ENCODE data around the gene DYNLL2.
"Not testable (repeated sequence)": the region's sequence is repeated elsewhere in the genome, so short reads cannot be mapped to it uniquely, and the experiment has no call there.

DYNLL2 gene

DNA sequence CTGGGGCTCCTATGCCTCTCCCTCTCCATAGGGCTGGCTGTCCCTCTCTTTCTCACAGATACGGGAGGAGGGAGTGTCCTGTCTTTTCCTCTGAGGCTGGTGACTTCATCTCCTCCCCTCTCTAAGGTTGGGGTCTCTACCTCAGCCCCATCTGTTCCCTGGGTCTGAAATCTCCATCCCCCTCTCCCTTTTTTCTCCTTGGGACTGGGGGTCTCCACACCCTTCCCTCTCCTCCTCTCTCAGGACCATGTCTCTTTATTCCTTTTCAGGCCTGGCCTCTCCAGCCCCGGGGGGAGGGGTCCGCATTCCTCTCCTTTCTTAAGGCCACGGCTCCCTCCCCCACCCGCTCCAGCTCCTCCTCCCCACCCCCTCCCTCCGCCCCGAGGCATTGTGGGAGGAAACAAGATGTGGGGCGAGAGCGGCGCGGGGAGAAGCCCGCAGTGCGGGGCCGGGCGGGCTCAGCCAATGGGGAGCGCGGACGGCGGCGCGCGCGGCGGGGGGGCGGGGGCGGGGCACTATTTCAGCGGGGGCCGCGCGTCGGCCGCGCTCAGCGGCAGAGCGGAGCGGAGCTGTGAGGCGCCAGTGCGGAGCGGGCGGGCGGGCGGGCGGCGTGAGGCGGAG is at the start of gene DYNLL2:
Gene DYNLL2, plus strand, starts transcription at position 550 of the 621 bp plus-strand sequence. CDS start 3,672 bp downstream, outside the sequence.
- peak; percentile 95 for DNase-seq

DNA sequence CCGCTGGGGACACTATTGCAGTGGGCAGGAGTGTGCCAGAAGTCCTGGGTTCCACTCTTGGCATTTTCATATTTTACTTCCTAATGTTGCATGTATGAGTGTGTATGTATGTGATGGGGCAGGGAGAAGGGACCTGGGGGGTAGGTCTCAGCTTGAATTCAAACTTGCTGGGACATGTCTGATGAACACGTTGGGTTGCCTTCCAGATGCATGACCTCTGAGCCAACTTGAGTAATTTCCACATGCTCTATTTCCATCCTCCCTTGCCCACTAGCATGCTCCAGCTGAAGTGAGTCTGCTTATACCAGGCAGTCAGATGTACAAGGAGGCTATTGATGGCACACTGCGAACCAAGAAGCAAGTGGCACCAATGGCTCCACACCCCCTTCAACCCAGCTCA is 43.2 kb upstream of the DYNLL2 start:
- no peak for DNase-seq

DNA sequence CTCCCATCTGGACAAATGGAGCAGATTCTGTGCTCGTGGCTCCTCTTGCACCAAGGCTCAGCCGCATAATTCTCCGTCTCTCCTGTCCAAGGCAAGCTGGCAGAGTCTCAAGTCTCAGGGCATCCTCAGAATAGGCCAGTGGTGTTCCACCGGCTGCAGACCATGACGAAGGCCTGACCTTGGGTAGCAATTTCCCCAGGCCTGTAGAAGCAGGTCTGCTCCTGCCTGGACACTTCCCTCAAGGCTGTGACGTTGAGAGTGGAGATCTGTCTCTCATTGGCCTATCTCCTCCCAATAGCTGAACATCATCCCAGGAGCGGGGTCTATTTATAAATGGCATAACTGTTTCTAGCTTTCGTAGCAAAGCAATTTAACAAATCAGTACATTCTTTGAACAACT is 42.8 kb upstream of the DYNLL2 start:
- no peak for DNase-seq

DNA sequence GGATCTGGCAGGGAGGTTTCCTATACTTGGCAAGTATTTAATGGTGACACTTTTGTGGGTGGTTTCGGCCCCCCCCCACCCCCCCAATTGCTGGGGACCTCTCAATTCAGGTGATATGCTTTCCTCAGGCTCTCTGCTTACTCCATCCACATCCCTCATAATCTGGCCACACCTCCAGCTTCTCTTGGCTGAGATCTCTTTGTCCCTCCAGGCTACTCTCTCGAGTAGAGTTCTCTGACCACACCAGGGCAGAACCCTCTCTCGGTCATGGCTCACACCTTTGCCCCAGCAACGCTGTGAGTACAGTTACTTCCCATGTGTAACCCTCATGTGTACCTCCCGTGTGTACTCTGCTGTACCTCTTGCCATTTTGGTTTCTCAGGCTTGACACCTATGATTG is 42.1 kb upstream of the DYNLL2 start:
- no peak for DNase-seq

DNA sequence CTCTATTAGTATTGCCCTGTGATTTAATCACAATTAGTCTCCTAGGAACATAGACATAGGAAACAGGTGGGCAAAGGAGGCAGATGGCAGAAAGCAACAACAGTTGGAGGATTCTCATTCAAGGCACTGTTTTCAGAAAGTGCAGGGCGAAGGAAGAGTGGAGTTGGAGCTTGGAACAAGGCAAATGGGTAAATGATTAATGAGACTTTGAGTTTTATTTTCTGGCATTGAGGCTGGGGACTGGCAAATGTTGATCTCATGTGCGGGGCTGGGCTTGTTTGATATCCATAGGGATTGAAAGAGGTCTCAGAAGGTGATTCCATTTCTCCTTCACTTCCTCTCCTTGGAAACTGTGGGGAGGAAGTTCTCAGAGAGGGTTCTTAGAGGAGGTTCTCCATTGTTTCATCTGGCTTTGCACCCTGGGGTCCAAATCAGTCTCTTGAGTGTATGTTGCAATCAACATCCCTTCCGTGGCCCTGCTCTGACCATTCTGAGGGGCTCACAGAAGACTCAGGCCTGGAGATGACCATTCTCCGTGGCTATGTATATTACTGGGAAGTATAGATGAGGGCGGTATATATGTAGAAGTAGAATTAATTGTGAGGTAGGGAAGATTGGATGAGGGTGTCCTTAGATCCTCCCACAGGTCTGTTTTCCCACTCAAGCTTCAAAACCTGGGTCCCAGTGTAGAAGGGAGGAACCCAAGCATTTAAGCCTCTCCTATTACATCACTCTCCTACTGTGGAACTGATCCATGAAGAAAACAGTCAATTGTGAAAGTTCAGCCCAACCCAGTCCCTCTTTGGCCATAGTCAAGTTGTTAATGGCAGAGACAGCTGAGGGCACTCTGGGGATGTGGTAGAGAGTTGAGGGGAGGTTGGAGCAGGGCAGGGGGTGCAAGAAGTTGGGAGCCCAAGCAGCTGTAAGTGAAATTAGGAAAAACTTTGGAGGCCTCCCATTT is 39.7 kb upstream of the DYNLL2 start:
- DNase-seq: no peak

DNA sequence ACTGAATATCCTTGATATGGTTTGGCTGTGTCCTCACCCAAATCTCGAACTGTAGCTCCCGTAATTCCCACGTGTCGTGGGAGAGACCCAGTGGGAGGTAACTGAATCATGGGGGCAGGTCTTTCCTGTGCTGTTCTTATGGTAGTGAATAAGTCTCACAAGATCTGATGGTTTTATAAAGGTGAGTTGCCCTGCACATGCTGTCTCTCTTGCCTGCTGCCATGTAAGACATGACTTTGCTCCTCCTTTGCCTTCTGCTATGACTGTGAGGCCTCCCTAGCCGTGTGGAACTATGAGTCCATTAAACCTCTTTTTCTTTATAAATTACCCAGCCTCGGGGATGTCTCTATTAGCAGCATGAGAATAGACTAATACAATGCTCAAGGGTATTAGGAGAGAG is 39.0 kb upstream of the DYNLL2 start:
- DNase-seq: not testable (repeated sequence)

DNA sequence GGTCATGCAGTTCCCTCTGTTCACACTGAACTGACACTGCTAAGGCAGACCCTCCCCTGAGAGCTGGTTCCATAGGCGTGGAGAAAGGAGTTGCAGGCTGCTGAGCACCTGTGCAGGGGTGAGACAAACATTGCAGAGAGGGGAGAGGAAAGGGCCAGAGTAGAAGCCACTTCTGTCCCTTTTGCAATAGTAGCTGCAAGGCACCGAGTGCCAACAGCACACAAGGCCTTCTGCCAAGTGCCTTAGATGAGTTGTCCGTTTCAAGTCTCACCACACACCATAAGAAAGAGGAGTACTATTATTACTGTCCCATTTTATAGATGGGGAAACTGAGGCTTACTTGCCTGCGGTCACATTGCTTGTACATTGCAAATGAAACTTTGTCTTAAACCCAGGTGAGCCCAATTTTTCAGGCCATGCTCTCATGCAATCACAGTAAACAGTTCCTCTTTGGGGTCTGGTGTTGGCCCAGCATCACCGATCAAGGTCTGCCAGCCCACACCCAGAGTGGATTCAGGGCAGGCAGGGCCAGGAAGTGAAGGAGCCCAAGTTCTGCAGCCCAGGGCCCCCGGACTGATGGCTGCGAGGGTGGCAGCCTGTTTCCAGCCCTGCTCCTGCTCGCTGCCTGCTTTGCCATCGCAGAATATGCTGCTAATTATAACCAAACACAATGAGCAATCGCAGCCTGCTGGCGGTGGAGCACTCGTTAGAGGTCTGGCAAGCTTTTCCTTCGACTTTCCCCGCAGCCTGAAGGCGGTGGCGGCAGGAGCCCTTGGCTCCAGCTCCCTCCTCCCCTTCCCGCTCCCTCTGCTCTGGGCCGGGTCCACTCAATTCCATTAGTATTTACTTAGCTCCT is 36.8 kb upstream of the DYNLL2 start:
- no peak for DNase-seq

DNA sequence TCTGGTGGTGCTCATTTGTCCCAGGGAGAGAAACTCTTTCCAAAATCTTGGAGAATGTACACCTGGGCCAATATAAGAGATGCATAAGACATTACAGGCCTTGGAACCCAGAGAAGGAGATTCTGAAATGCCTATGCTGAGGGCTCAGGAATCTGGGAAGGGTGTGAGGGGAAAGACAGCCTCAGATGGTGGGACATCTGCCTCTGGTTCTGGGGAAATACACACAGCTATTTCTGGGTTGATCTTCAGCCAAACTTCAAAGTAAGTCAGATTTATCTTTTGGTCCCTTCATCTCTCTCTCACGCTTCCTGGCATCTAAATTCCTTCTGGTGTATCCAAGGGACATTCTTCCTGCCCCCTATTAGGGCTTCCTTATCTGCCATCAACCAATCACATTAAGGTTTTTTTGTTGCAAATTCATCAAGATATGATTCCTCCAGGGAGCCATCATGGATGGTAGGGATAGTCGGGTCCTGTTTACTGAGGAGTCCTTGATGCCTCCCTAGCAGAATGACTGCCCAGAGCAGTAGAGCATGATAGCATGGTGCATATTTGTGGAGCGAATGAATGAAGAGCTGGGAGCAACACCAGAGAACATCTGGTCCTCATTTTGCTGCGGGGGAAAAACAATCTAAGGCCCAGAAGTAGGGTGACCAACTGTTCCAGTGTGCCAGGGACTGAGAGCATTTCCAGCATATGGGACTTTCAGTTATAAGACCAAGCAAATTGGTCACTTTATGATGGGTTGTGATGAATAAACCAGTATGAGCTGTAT is 35.7 kb upstream of the DYNLL2 start:
- DNase-seq: no peak

DNA sequence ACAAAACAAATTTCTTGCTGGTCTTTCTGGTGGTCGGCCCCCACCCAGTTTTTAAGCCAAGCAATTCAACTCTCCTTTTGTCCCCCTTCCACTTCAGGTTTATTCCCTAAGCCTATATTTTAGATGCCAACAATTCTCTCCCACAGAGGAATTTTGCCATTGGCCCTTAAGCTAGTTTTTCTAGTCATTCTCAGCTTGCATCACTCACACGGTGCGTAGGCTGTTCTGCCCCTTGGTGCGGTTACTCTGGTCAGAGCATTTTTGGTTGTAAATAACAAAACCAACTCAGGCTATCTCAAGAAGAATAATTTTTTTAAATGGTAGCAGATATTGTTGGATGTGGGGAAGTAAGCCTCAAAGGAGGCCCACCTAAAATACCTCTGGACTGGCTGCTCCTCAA is 33.7 kb upstream of the DYNLL2 start:
- DNase-seq: no peak

DNA sequence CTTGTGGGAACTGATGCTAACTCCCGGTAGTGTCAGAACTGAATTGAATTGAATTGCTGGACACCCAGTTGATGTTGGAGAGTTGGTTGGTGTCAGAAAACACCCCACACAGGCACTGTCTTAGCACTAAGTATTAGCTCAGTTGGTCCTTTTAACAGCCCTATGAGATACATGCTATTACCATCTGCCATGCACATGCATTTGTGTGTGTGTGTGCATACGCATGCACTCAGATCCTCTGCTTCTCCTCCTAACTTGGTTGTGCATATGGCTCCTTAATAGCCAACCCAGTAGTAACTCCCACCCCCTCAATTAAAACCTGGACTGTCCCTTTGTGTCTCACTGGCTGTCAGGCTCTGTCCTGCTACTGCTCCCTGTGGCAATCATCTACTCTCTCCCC is 32.3 kb upstream of the DYNLL2 start:
- no peak for DNase-seq

DNA sequence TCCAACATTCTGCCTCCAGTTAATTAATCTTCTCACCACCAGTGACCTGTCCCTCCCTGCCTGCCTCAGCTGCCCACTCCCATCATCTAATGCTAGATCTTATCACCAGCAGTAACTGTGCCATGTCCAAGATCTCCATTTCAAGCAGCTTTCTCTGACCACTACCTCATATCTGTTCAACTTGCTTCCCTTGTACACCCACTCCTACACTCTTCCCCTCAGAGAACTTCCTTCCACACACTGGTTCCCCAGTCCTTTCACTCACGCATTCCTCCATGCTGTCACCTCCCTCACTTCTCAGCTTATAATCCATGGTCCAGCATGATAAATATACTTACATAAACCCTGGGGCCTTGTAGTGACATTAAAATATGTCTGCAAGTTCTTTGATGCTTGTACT is 31.8 kb upstream of the DYNLL2 start:
- no peak for DNase-seq

DNA sequence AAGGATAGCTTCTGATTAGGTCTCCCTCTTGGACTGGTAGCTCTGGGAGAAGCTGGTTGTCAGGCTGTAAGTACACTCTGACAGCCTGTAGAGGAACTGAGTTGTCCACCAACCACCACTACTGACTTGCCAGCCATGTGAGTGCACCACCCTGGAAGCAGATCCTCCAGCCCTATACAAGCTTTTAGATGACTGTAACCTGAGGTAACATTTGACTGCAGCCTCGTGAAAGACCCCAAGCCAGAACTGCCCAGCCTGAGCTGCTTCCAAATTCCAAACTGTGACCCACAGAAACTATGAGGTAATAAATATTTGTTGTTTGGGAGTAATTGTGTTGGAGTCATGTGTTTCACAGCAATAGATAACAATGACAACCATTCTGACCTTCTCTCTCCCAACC is 30.8 kb upstream of the DYNLL2 start:
- no peak for DNase-seq

DNA sequence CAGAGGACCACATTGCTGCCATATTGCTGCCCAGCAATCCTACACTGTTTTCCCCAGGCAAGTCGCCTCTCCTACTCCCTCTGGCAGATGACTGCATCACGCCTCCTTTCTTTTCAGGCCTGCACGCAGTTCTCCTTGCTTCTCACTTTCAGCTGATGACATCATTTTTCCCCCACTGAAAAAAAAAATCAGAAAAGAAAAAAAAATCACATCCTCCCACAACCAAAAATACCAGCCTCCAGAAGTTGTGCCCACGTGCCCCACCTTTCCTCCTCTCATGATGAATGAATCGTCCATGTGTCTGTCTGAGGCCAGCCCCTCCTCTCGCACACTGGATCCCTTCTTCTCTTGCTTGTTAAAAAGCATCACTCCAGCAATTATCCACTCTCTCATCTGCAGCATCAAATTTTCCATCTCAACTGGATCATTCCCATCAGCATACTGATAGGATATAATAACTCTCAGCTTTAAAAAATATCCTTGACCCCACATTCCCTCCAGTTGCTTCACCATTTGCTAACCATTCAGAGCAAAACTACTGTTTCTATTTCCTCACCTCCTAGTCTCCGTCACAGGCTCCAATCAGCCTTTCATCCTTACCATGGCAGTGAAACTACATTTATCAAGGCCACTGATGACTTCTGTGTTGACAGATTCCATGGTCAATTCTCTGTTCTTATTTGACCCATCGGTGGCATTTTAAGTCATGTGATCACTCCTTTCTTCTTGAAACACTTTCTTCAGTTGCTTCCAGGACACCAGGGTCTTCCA is 30.1 kb upstream of the DYNLL2 start:
- DNase-seq: peak; percentile 13

DNA sequence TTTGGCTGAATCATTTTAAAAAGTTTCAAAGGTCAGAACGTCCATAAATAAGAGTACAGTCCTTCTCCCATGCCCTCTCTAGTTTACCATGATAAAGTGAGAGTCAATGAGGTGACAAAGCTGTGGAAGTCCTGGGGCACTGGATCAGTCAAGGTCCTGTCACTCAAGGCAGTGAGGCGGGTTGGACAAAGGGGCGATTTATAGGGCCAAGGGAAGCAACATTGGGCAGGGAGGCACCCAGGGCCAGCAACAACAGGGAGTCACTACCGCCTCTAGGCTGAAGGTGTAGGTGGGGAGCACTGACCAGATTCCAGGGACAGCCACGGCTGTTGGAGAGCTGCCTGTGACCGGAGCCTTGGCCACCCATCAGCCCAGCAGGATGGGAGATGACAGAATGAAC is 28.6 kb upstream of the DYNLL2 start:
- no peak for DNase-seq

DNA sequence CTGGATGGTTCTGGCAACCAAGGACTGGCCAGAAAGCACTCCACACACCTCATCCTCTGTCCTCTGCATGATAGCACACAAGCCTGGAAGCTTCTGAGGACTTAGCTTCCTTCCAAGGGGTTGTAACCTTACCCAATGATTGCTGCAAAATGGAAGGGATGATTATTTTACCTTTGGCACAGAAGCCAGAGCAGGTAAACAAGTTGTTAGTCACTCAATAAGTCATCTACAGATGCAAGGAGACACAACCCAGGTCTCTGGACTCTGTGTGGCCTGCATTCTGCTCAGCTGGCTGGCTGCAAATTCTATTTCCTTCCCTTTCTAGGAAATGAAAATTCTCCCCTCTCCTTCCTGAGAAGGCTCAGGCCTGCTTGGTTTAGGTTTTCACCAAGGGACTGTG is 26.7 kb upstream of the DYNLL2 start:
- no peak for DNase-seq

DNA sequence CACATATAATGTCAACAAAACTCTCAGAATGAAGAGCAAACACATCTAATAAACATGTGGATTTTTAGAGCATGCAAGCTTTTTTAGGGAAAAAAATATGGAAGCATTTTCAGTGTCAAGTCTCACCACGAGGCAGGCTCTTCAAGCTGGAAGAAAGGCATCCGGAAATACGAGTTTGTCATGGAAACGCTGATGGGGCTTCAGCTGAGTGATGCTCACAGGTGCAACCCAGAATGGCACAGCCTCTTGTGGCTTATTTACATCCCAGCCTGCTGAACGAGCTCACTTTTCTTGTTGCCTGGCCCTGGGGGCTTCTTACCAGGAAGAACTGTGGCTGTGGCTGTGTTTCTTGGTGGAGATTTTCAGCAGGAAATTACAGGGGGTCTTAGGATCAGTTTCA is 24.1 kb upstream of the DYNLL2 start:
- no peak for DNase-seq

DNA sequence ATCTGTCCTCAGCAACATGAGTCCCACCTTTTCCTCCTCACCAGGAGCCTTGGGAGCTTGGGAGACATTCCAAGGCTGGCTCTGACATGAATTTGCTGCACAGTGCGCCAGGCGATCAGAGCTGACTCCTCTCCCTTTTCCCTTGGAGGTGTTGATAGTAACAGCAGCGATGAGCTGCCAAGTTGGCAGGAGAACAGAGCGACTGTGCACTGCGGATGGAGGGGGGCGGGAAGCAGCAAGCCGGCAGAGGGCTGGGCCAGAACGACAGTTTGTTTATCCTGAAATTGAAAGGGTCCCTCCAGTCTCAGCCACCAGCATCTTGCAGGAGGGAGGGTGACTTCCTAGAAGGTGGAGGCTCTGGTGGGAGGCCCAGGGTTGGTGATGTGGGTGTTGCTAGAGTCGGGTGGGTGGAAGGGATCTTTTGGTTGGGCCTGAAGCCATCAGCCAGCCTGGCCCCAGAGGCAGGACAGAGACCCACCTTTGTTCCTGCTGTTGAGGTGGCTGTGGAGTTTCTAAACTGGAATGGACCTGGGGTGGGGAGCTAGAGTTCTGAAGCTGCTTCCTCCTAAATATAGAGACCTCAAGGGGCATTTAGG is 22.5 kb upstream of the DYNLL2 start:
- DNase-seq: no peak

DNA sequence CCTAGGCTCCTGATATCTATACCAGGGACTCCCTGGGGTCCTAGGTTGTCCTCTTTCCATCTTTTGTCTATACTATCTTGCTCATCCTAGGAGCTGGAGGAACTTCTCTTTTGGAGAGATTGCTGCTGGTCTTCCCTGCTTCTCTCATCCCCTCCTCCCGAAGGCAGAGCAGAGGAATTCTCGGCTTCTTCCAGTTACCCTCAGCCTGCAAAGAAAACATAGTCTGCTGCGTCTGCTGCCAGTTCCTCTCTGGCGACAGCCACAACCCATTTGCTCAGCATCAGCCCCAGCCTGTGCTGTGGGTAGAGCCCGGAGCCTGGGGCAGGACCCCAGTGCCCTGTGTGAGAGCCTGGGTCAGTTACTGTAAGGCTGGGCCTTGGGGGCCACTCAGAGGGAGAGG is 21.5 kb upstream of the DYNLL2 start:
- no peak for DNase-seq

DNA sequence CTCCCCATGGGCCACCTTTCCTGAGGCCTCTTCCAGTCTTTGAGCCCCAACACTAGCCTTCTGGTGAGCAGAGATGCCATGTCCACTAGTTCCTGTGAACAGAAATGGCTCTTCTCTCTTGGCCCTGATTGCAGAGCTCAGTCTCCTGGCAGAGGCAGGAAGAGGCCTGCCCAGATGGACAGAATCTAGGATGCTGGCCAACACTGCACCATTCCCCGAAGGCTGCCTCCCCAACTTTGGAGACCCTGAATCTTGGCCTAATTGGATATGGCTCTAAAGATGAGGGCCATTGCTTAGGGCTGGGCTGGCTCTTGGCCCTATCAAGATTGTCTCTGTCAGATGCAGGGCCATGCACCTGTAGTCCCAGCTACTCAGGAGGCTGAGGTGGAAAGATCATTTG is 18.0 kb upstream of the DYNLL2 start:
- DNase-seq: no peak

DNA sequence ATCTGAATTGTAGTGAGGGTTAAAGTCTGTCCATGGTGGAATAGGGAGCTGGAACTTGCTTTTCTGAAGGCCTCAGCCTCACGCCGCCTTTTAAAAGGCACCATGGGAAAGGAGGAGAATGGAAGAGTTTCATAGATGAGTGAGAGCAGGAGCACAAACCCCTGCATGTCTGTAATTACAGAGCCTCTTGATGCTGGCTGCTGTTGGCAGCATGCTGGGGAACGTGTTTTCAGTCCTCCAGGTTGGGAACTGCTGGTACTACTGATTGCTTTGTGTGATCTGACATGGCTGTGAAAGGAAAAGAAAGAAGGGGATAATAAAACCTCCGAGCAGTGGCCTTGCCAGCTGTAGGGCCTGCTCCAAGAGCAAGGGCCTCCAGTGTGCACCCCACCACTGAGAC is 16.8 kb upstream of the DYNLL2 start:
- DNase-seq: no peak

DNA sequence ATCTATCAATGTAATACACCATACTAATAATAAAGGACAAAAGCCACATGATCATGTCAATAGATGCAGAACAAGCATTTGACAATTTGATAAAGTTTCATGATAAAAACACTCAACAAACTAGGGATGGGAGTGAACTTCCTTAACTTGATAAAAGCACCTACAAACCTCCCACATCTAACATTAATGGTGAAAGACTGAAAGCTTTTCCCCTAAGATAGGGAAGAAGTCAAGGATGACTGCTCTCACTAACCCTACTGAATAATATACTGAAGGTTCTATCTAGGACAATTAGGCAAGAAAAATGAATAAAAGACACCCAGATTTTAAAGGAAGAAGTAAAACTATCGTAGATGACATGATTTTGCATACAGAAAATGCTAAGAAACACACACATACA is 10.4 kb upstream of the DYNLL2 start:
- no peak for DNase-seq
